HUES6 (cell line): ENCODE results near the gene EDDM13.

Source experiments
- H3K27ac ChIP-seq: 2 replicates; pipeline ENCODE4 v1.7.0; 2013; ENCODE audit warnings: low read depth, mild to moderate bottlenecking, low read length, inconsistent platforms
- H3K27me3 ChIP-seq: 2 replicates; pipeline ENCODE4 v1.6.1; 2013; ENCODE audit warnings: low read length; ENCODE audit not compliant: control insufficient read depth, insufficient read depth
- H3K36me3 ChIP-seq: 2 replicates; pipeline ENCODE4 v1.6.1; 2013; ENCODE audit warnings: low read length; ENCODE audit not compliant: control insufficient read depth, insufficient read depth
- H3K4me1 ChIP-seq: 2 replicates; pipeline ENCODE4 v1.6.1; 2013; ENCODE audit warnings: low read length; ENCODE audit not compliant: control insufficient read depth, insufficient read depth
- H3K4me3 ChIP-seq: 2 replicates; pipeline ENCODE4 v1.5.1; 2013; ENCODE audit warnings: low read depth, low read length
- H3K9ac ChIP-seq: one replicate; pipeline ENCODE4 v1.6.1; 2013; ENCODE audit warnings: mild to moderate bottlenecking, low read length
- H3K9me3 ChIP-seq: 2 replicates; pipeline ENCODE4 v1.6.1; 2013; ENCODE audit warnings: low read depth, low read length; ENCODE audit not compliant: control insufficient read depth, insufficient read depth

Gene EDDM13

DNA sequence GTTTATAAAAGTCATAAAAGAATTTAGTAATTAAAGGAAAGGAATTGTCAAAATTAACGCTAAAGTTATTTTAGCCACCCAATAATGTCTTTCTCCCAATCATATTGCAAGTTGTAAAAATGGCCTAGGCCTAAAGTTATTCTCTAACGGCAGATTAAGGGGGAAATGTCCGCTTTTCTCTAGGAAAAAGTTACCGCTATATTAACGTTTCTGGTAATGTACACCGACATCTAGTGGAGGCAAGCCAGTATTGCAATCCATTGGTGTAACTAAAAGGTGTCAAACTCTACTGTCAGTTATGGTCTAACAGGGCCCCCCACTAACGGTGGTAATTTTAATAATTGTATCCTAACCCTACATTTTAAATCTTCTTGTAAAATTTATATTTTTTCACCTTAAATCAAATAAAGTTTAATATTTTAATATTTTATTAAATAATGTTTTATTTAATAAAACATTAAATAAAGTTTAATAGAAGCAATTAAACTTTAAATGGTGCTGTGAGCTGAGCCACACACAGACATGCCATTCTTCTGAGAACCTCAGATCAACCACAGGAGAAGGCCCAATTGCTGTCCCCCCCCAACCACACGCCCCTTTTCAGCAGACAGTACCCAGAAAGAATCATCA lies 78.0 kb downstream of the EDDM13 start:
- H3K9me3 ChIP-seq, result no peaks in the 10 kb centered on the region
- H3K9ac ChIP-seq, result no peak overlapping the region
- peaks cover 24% of the 10 kb centered on the region; the same call in 1 of the 2 replicates for H3K4me1 ChIP-seq
- no peaks in the 10 kb centered on the region for H3K27me3 ChIP-seq
- no peak overlapping the region for H3K27ac ChIP-seq
- H3K36me3 ChIP-seq, result no peaks in the 10 kb centered on the region
- H3K4me3 ChIP-seq, result no peak overlapping the region

DNA sequence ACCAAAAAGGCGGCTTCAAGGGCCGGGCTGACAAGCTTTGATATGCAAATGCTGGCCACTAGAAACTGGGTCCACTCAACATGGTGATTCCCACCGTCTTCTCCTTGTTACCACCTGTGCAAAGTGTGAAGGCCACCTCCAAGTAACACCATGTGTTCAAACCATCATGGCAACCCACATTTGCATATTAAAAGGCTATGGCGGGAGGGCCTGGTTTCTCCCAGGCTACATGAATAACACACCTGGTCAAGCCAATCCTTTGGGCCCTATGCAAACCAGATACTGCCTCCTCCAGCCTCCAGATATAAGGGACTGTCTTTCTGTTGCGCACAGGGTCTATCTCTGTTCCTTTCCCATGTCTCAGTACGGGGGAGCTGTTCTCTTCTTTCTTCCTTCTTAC lies 78.7 kb downstream of the EDDM13 start:
- H3K27ac ChIP-seq, result no peak overlapping the region
- peaks cover 20% of the 10 kb centered on the region; the same call in 1 of the 2 replicates for H3K4me1 ChIP-seq

DNA sequence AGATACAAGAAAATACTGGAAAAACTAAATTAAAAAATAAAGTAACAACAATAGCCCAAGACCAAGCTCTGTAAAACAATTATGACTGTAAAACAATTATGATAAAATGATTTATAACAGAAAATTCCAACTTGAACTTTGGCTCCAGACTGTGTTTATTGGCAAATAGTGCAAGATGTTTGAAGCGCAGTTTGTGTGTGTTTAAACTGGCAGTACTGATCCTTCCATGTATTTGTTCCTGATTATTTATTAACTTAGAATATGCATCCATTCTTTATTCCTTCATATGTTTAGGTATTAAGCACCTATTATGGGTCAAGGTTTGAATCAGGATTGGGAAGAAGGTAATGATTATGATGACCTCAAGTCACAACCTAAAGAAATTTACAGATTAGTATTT lies 83.0 kb downstream of the EDDM13 start:
- H3K4me3 ChIP-seq, result no peak overlapping the region
- no peak overlapping the region for H3K9ac ChIP-seq
- no peaks in the 10 kb centered on the region for H3K36me3 ChIP-seq

More for the DNA sequence above, 78.7 kb downstream of the EDDM13 start:
- H3K4me3 ChIP-seq, result no peak overlapping the region
- H3K36me3 ChIP-seq, result no peaks in the 10 kb centered on the region
- H3K9me3 ChIP-seq, result no peaks in the 10 kb centered on the region
- no peaks in the 10 kb centered on the region for H3K27me3 ChIP-seq
- H3K9ac ChIP-seq, result no peak overlapping the region

DNA sequence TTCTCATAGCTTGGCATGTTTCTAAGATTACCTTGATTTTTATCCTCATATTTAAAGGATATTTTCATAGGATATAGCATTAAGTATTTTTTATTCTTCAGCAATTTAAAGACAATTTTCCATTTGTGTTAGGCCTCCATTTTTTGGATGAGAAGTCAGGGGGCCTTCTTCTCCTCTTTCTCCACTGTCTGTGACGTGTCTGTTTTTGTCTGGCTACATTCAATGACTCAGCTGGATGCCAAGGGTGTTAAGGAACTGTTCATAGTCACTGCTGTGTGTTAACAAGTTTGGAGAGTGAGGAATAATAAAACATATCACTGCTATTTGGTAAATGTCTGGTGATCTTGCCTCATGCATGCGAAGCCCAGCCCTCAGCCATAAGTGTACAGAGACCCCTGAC lies 84.4 kb downstream of the EDDM13 start:
- Histone ChIP-seq H3K9ac (no peak overlapping the region), H3K4me1 (no peaks in the 10 kb centered on the region), H3K27ac (no peak overlapping the region), H3K9me3 (peaks cover 3% of the 10 kb centered on the region; the same call in 1 of the 2 replicates), H3K4me3 (no peak overlapping the region), H3K27me3 (no peaks in the 10 kb centered on the region), H3K36me3 (no peaks in the 10 kb centered on the region; the same call in 1 of the 2 replicates)

More for the DNA sequence above, 83.0 kb downstream of the EDDM13 start:
- Histone ChIP-seq H3K27me3 (no peaks in the 10 kb centered on the region), H3K9me3 (no peaks in the 10 kb centered on the region), H3K27ac (no peak overlapping the region), H3K4me1 (peaks cover 11% of the 10 kb centered on the region; the same call in 1 of the 2 replicates)
